GM12874 (cell line): ENCODE data around the gene CALHM3.

Experiments used
- TF ChIP-seq, protein P1 (sequence below): IDR thresholded peaks from 2 replicates; pipeline ENCODE4 v1.5.1; 2011; ENCODE audit warnings: low read depth, mild to moderate bottlenecking, control low read depth, low read length, moderate library complexity; ENCODE audit not compliant: insufficient read depth

The CALHM3 gene

GRCh38 chr10:103506061-103506460 lies 27.0 kb upstream of the CALHM3 start:
- TF ChIP-seq, protein P1, sequence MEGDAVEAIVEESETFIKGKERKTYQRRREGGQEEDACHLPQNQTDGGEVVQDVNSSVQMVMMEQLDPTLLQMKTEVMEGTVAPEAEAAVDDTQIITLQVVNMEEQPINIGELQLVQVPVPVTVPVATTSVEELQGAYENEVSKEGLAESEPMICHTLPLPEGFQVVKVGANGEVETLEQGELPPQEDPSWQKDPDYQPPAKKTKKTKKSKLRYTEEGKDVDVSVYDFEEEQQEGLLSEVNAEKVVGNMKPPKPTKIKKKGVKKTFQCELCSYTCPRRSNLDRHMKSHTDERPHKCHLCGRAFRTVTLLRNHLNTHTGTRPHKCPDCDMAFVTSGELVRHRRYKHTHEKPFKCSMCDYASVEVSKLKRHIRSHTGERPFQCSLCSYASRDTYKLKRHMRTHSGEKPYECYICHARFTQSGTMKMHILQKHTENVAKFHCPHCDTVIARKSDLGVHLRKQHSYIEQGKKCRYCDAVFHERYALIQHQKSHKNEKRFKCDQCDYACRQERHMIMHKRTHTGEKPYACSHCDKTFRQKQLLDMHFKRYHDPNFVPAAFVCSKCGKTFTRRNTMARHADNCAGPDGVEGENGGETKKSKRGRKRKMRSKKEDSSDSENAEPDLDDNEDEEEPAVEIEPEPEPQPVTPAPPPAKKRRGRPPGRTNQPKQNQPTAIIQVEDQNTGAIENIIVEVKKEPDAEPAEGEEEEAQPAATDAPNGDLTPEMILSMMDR = no peak

- TF ChIP-seq, protein P1 = no peak
Observed at GRCh38 chr10:103504181-103504783, 25.2 kb upstream of the CALHM3 start.

GRCh38 chr10:103502849-103503660 lies 24.0 kb upstream of the CALHM3 start:
- TF ChIP-seq, protein P1 = no peak

DNA sequence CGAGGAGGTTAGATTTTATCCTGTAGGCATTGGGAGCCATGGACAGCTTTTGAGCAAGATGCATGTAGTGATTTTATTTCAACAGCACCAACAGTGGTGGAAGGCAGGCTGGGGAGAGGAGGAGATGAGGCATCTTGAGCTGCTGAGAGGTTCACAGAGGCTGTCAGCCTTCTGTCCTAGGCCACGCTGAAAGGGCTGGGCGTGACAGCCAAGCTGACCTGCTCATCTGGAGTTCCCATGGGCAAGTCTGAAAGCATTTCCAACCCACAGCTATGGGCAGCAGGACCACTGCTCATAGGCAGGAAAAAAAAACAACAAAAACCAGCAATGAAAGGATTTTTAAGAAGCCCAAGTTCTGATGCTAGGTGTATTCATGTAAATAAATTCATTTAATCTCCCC lies 22.1 kb upstream of the CALHM3 start:
- TF ChIP-seq, protein P1 = no peak

- TF ChIP-seq, protein P1 = no peak
Observed at GRCh38 chr10:103500481-103500880, 21.4 kb upstream of the CALHM3 start.

- TF ChIP-seq, protein P1 = no peak
Observed at GRCh38 chr10:103499881-103500280, 20.8 kb upstream of the CALHM3 start.

- TF ChIP-seq, protein P1 = no peak
Observed at GRCh38 chr10:103498936-103499638, 20.0 kb upstream of the CALHM3 start.
